ENCODE data around the gene APOE. TPM values are rescaled to one million over a fixed set of nuclear protein-coding genes. Genes with fewer than 3 reads are reported as not detected.

APOE gene
- total RNA-seq, 1 experiment from 2014 or later: 530 TPM

DNA sequence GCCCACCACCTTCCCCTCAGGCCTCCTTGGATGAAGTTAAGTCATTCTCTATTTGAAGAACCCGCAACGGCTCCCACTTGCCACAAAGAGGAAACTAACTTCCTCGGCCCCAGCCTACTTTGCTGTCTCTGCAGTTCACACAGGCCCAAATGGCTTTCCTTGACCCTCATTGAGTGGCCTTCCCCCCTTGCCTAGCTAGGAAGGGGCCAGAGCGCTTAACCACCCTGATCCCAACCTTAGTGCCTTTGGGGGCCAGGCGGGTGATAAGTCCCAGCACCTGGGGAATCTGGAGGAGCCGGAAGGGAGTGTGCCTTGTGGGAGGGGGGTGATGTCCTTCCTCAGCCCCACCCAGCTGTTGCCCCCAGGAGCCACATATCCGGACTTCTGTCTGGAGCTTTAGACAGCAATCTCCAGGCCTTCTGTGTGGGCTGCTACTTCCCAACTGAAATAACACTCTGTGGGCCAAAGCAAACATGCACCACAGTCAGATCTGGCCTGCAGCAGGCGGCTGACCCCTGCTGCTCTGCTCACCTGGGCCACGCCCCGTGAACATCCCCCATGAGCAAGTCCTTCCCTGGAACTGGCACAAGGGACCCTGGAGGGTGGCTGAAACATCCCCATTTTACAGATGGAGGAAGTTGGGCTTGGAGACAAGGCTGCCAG, 49.0 kb upstream of the APOE start:
- no peak overlapping the region for H3K56ac ChIP-seq (ENCODE audit: insufficient read length, low read depth, low read length)
- H3K27ac ChIP-seq (ENCODE audit: insufficient read length, low read depth, low read length): no peak overlapping the region
- no peak overlapping the region for H4K5ac ChIP-seq (ENCODE audit: insufficient read length, low read depth, low read length)
- H2AFZ ChIP-seq (ENCODE audit: low read length): no peak overlapping the region
- no peaks in the 10 kb centered on the region for H3K9me3 Mint-ChIP-seq
- no peak overlapping the region for H2AK5ac ChIP-seq (ENCODE audit: insufficient read length, low read length)
- no peak overlapping the region for H3K9ac ChIP-seq (ENCODE audit: extremely low read depth, insufficient read length, low read length)
- H4K91ac ChIP-seq (ENCODE audit: insufficient read length, low read depth, low read length): no peak overlapping the region
- no peaks in the 10 kb centered on the region for H3K27me3 Mint-ChIP-seq (ENCODE audit: low read depth)
- WGBS (ENCODE audit: extremely low coverage, insufficient read length, low lambda C conversion rate): no CpG with 5 or more reads among the region's 10 CpGs
- DNase-seq: no peak
- H2BK120ac ChIP-seq (ENCODE audit: low read depth, low read length, poor library complexity, severe bottlenecking): no peak overlapping the region
- peaks cover 11% of the 10 kb centered on the region for H3K79me1 ChIP-seq (ENCODE audit: insufficient read depth, low read depth, low read length, poor library complexity, severe bottlenecking)
- no peaks in the 10 kb centered on the region for H3K9me3 ChIP-seq (ENCODE audit: control insufficient read depth, low read depth, low read length)
- peaks cover 20 to 58% (median 56%) of the 10 kb centered on the region in 3 experiments for H3K36me3 Mint-ChIP-seq (ENCODE audit: insufficient read depth in 1 of 3, low read depth in 3 of 3)
- peak overlapping the region in 1 of 3 experiments; percentile 47; a peak in 2 of 7 replicates for H3K27ac Mint-ChIP-seq
- TF ChIP-seq, protein P1, sequence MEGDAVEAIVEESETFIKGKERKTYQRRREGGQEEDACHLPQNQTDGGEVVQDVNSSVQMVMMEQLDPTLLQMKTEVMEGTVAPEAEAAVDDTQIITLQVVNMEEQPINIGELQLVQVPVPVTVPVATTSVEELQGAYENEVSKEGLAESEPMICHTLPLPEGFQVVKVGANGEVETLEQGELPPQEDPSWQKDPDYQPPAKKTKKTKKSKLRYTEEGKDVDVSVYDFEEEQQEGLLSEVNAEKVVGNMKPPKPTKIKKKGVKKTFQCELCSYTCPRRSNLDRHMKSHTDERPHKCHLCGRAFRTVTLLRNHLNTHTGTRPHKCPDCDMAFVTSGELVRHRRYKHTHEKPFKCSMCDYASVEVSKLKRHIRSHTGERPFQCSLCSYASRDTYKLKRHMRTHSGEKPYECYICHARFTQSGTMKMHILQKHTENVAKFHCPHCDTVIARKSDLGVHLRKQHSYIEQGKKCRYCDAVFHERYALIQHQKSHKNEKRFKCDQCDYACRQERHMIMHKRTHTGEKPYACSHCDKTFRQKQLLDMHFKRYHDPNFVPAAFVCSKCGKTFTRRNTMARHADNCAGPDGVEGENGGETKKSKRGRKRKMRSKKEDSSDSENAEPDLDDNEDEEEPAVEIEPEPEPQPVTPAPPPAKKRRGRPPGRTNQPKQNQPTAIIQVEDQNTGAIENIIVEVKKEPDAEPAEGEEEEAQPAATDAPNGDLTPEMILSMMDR (conservative IDR thresholded peaks at IDR 0.05): no peak
- no peak overlapping the region for H3K14ac ChIP-seq (ENCODE audit: insufficient read depth, low read length)
- no peak overlapping the region for H3K4ac ChIP-seq (ENCODE audit: low read depth, low read length)
- H3K18ac ChIP-seq (ENCODE audit: insufficient read length, low read depth, low read length): no peak overlapping the region
- no peak overlapping the region for H2BK5ac ChIP-seq (ENCODE audit: insufficient read length, low read length)
- H3K4me3 Mint-ChIP-seq: no peak overlapping the region
- H4K20me1 ChIP-seq (ENCODE audit: control insufficient read depth, insufficient read depth, insufficient read length): no peaks in the 10 kb centered on the region
- H4K8ac ChIP-seq (replicated peaks; ENCODE audit: insufficient read length, low read depth, low read length): no peak overlapping the region
- no peaks in the 10 kb centered on the region for H3K4me1 ChIP-seq (ENCODE audit: insufficient read depth, low read length)
- no peak overlapping the region for H3K4me2 ChIP-seq (ENCODE audit: insufficient read depth, insufficient read length, low read length)
- H3K27me3 ChIP-seq (ENCODE audit: insufficient read depth, low read length): no peaks in the 10 kb centered on the region
- H3T11ph ChIP-seq (ENCODE audit: low read length): no peak overlapping the region
- H3K23me2 ChIP-seq (ENCODE audit: insufficient read length, low read depth, low read length, poor library complexity, severe bottlenecking): no peaks in the 10 kb centered on the region
- H3K23ac ChIP-seq (ENCODE audit: insufficient read length, low read depth, low read length): no peak overlapping the region
- no peak overlapping the region for H2BK15ac ChIP-seq (ENCODE audit: low read depth, low read length)
- peaks cover 11% of the 10 kb centered on the region; the same call in 1 of the 2 replicates for H3K79me2 ChIP-seq (ENCODE audit: insufficient read depth, low read length)
- peaks cover 8 to 14% of the 10 kb centered on the region in 2 experiments for H3K4me1 Mint-ChIP-seq
- H2BK20ac ChIP-seq (ENCODE audit: low read depth, low read length, poor library complexity, severe bottlenecking): no peak overlapping the region
- H2BK12ac ChIP-seq (ENCODE audit: insufficient read length, low read depth, low read length): no peak overlapping the region
